HFFc6 (cell line): ENCODE data around the gene MSANTD3. TPM values are rescaled to one million over a fixed set of nuclear protein-coding genes. Genes with fewer than 3 reads are reported as not detected.

Experiments used
- total RNA-seq, 6 experiments: library from RNA; stranded (reverse); fragmentation: NEBNext Ultra II Directional; extraction: Animal tissue kit (Norgen Biotek cat#: 25700); gene quantifications; 2 replicates in 1 of 6; 3 replicates in 5 of 6; pipeline ENCODE4 v1.2.3, GENCODE V29; 2021

Gene MSANTD3
- total RNA-seq, 6 experiments from 2014 or later, result 56.9 to 76.1 (median 71.2) TPM

Other genes with a start within 250 kb of the MSANTD3 start
- gene TEX10, start 74.2 kb upstream of the MSANTD3 start, total RNA-seq, result 10 to 100 TPM; 25.7 to 29.5 (median 25.9) TPM
- gene TMEFF1, start 46.0 kb downstream of the MSANTD3 start, total RNA-seq, result 1 to 10 TPM; 1.3 to 2.4 (median 1.6) TPM
- gene CAVIN4, start 150.9 kb downstream of the MSANTD3 start, total RNA-seq, result 1 to 10 TPM in 1 of 6 experiments, under 1 TPM in 5; 0.34 to 1.5 (median 0.51) TPM